HG03175 (cell line): ENCODE data around the gene OR51I2.

Source experiments
- ATAC-seq: cut with Tn5 transposase; IDR thresholded peaks from one replicate; pipeline ENCODE4 v1.9.1; 2021; ENCODE audit warnings: mild to moderate bottlenecking, moderate library complexity; ENCODE audit not compliant: unreplicated experiment

The OR51I2 gene

GRCh38 chr11:5449023-5449422 lies at the start of gene OR51I2:
Gene OR51I2 (plus strand): TSS chr11:5449323. CDS start chr11:5453489, 4,166 bp downstream.
- ATAC-seq, result no peak

- no peak for ATAC-seq
Measured at GRCh38 chr11:5405173-5405572, 44.0 kb upstream of the OR51I2 start.

GRCh38 chr11:5420993-5421392 lies 28.1 kb upstream of the OR51I2 start:
- no peak for ATAC-seq

DNA sequence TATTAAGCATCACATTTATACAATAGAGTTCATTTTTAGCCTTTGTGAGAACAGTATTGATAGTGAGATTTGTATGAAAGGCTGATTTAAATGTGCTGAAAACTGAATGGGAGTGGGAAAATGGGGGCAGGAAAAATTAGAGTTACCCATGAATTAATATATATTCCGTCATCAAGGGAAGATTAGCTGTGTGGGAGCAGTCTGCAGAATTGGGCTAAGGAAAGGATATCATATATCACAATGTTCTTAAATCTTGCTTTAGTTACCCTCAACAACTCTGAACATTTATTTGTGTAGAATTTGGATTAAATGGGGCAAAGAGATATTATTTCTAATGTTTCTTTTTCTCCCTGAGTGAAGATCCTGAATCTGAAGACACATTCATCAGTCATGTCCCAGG lies 27.3 kb upstream of the OR51I2 start, which contains the start of gene OR51Q1:
OR51Q1 (plus strand) TSS at position 301 of the 400 bp plus-strand sequence; CDS start at position 391, 90 bp downstream.
- no peak for ATAC-seq

DNA sequence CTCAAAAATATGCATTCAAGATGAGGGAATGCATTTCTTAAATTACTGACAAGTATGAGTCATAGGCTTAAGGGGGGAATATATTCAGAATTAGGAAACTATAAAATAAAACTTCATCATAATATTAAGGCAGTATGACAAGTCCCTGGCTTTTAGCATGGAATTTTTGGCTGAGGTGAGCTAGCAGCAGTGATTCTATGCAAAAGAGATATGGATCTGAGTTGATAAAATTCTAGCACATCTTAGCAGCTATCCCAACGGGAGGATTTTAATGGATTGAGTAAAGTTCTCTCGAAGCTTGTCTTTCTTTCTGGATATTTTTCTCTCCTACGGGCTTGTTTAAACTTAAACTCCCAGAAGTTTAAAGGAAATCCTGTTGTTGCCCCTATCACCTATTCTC lies 26.0 kb upstream of the OR51I2 start:
- ATAC-seq, result no peak

- no peak for ATAC-seq
Measured at GRCh38 chr11:5441414-5441813, 7.7 kb upstream of the OR51I2 start, which contains the start of gene OR51I1. Gene OR51I1 (minus strand): TSS chr11:5441514. CDS start chr11:5441514, 0 bp downstream.

- no peak for ATAC-seq
Measured at GRCh38 chr11:5443835-5444393, 5.2 kb upstream of the OR51I2 start.

DNA sequence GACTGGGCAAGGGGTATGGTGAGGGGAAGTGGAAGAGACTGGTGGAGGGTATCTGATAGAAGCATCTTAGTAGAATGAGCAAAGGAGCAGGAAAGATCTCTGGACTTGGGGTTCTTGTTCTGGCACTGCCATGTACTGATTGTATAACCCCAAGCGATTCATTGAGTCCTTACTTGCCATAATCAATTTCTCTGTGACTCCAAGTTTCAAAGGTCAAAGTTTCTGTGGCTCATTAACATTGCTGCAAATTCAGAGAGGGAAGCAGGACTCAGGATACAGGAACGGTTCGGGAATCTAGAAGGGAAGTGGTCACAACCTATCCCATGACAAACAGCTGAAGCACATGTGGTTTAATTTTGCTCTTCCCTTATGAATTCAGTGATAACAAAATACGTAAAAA lies 309 bp downstream of the OR51I2 start:
- ATAC-seq, result no peak

DNA sequence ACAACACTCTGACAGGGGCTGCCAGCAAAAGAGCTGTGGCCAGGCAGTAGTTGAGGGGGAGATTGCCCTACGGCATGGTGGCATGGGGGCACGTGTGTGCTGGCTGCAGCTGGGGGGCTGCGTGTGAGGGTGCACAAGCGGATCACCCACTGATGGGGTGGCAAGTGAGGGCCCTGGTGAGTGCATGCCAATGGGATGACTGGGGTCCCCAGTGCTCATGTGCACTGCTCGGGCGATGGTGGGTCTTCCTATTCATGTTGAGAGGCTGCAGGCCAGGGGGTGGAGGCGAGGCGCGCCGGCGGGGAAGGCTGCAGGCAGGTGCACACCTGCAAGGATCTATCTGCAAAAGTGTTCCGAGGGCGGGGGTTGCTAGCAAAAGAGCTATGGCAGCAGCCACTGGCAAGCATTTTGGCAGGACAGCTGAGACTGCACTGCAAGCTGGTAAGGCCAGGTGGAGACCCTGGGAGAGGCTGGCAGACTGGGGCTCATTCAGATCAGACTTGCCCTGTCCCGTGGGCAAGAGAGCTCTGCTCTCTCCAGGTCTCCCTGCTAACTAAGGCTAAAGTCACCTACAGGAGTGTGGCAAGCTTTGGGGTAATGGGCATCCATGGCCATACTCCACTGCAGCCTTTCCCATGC lies 12.0 kb downstream of the OR51I2 start:
- ATAC-seq, result no peak

DNA sequence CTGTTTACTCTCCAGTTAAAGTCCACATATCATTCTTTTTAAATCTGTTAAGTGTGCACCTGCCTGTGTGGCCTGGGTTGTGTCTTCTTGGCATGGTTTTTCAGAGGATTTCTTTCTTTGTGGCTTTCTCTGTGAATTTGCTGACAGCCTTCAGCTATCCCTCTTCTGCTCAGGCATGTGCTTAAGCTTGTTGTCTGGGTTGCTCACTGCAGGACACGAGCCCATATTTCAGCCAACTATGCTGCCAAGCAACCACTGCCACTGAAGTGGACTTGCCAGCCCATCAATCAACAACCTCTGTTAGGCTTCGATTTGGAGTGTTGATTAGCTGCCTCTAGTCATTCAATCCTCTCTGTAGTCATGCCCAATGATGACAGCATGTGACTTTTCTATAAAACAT lies 18.4 kb downstream of the OR51I2 start:
- no peak for ATAC-seq

DNA sequence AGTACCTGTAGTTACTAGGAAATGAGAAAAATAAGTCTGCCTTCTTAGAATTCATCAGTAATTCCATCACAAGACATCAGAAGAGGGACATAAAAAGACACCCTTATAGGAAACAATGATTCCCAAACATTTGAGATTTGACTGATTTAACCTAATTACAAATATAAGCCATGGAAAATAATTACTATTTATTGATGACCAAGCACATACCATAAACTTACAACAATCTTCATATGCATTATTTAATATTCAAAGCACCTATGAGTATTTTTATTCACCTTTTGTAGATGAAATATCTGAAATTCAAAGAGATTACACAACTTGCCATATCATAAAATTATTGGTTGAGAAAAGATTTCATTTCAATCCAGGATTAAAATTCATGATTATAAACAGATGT lies 24.8 kb downstream of the OR51I2 start:
- no peak for ATAC-seq

- ATAC-seq, result peak; percentile 87
Measured at GRCh38 chr11:5476186-5476819, 27.2 kb downstream of the OR51I2 start.

- no peak for ATAC-seq
Measured at GRCh38 chr11:5486003-5486402, 36.9 kb downstream of the OR51I2 start.

GRCh38 chr11:5486421-5486820 lies 37.3 kb downstream of the OR51I2 start:
- no peak for ATAC-seq

DNA sequence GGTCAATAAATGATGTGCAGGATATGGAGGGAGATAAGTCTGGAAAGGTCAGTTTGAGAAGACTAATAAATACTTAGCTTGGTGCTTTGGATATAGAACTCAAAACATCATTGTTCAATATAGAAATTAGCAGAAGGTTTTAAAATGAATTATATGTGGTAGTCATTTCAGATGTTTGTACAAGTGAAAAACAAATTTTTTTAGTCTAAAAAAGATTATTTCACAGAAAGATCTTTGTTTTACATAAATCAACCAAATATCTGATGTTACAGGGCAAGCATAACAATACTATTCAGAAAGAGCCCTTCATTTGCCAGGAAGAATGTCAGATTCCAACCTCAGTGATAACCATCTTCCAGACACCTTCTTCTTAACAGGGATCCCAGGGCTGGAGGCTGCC lies 39.3 kb downstream of the OR51I2 start, which contains the start of gene OR52D1:
OR52D1 (plus strand) TSS at position 301 of the 400 bp plus-strand sequence; CDS start at position 323, 22 bp downstream.
- no peak for ATAC-seq

DNA sequence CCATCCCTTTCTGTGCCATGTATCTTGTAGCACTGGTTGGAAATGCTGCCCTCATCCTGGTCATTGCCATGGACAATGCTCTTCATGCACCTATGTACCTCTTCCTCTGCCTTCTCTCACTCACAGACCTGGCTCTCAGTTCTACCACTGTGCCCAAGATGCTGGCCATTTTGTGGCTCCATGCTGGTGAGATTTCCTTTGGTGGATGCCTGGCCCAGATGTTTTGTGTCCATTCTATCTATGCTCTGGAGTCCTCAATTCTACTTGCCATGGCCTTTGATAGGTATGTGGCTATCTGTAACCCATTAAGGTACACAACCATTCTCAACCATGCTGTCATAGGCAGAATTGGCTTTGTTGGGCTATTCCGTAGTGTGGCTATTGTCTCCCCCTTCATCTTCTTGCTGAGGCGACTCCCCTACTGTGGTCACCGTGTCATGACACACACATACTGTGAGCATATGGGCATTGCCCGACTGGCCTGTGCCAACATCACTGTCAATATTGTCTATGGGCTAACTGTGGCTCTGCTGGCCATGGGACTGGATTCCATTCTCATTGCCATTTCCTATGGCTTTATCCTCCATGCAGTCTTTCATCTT lies 39.8 kb downstream of the OR51I2 start:
- no peak for ATAC-seq

GRCh38 chr11:5489576-5490357 lies 40.6 kb downstream of the OR51I2 start:
- ATAC-seq, result no peak

DNA sequence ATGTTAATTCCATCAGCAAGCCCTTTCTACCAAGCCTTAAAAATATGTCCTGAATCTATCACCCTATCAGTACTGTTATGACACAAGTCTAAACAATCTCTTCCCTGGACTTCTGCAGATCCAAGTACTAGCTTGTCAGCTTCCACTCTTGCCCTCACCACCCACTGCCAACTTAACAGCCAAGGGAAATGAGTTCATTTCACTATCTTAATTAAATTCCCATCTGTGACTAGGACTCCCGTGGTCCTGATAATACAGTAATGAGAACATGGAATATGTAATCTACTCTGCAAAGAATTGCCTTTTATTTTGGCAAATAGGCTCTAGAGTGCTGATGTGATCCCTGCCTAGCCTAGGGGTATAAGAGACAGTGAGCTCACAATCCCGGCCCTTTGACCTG lies 50.5 kb downstream of the OR51I2 start:
- no peak for ATAC-seq

- ATAC-seq, result no peak
Measured at GRCh38 chr11:5500393-5500801, 51.3 kb downstream of the OR51I2 start.

GRCh38 chr11:5504403-5504921 lies 55.3 kb downstream of the OR51I2 start:
- no peak for ATAC-seq
